Measurements from ENCODE around the gene BTN1A1.

GRCh38 chr6:26482338-26482737 is 17.8 kb upstream of the BTN1A1 start:
- TF ChIP-seq TAF1 (IDR thresholded peaks at IDR 0.05; ENCODE audit: control insufficient read depth, extremely low read depth, insufficient read depth, low read length, severe bottlenecking), result no peak
- no peak for TF ChIP-seq PTTG1 (tag; IDR thresholded peaks at IDR 0.05; ENCODE audit: low read depth)
- no peak for TF ChIP-seq ASH1L (IDR thresholded peaks at IDR 0.05; ENCODE audit: borderline replicate concordance, low read depth, partially characterized antibody)
- no peak for TF ChIP-seq XRCC5 (IDR thresholded peaks at IDR 0.05; ENCODE audit: low read depth, low read length)
- TF ChIP-seq ZNF282 (CRISPR knock-in tag; IDR thresholded peaks at IDR 0.05), result no peak
- no peak for TF ChIP-seq EP300 (IDR thresholded peaks at IDR 0.05; ENCODE audit: low read length)
- TF ChIP-seq MAFG (tag; conservative IDR thresholded peaks at IDR 0.05), result no peak
- TF ChIP-seq TOE1 (IDR thresholded peaks at IDR 0.05; ENCODE audit: borderline replicate concordance), result no peak
- TF ChIP-seq TOE1 (CRISPR knock-in tag; IDR thresholded peaks at IDR 0.05; ENCODE audit: borderline replicate concordance, low read depth), result no peak
- no peak for TF ChIP-seq BHLHE40 (IDR thresholded peaks at IDR 0.05; ENCODE audit: low read length)
- no peak for TF ChIP-seq MTA3 (IDR thresholded peaks at IDR 0.05; ENCODE audit: borderline replicate concordance)
- TF ChIP-seq ELF4 (CRISPR knock-in tag; IDR thresholded peaks at IDR 0.05), result no peak
